NCI-H146 (cell line): ENCODE results near the gene PRPF40B.
"Not testable (repeated sequence)": the region's sequence is repeated elsewhere in the genome, so short reads cannot be mapped to it uniquely, and the experiment has no call there.

Experiments used
- DNase-seq: peaks from one replicate; lab custom pipeline; 2025; lab: John Stamatoyannopoulos, UW

Gene PRPF40B

DNA sequence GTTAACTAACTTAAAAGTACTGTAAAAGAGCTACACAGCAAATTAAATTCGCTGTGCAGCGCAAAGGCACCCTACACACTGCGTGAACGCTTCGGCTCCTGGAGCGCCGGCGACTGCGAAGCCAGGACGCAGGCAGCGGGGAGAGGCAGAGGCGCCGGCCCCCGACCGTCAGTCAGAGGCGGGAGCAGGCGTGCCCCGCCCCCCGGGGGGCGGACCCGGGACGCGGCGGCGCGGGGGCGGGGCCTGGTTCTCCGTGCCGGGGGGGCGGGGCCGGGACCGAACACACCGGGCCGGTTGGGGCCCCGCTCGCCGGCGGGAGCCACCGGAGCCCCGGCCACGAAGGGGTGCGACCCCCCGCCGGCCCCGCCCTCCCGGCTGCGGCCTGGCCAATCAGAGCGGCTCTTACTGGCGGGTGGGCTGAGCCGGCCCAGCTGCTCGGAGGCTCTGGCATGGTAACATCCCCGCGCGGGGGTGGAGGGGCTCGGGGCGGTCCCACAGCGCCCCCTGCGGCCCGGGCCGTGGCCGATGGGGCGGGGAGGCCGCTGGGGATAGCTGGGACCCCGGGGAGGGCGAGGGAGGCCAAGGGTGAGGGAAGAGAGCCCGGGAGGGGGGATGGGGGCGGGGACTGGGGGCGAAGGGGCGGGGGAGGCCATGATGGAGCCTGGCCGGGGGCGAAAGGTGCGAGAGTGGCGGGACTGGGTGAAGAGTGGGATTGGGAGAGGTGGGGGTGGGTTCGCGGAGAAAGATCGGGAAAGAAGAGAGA is at the start of gene PRPF40B:
PRPF40B (plus strand) TSS at position 420 of the 763 bp plus-strand sequence; CDS start at position 450, 30 bp downstream.
- DNase-seq, result peak; percentile 95

GRCh38 chr12:49577589-49578315 is 45.6 kb upstream of the PRPF40B start:
- DNase-seq, result no peak

DNA sequence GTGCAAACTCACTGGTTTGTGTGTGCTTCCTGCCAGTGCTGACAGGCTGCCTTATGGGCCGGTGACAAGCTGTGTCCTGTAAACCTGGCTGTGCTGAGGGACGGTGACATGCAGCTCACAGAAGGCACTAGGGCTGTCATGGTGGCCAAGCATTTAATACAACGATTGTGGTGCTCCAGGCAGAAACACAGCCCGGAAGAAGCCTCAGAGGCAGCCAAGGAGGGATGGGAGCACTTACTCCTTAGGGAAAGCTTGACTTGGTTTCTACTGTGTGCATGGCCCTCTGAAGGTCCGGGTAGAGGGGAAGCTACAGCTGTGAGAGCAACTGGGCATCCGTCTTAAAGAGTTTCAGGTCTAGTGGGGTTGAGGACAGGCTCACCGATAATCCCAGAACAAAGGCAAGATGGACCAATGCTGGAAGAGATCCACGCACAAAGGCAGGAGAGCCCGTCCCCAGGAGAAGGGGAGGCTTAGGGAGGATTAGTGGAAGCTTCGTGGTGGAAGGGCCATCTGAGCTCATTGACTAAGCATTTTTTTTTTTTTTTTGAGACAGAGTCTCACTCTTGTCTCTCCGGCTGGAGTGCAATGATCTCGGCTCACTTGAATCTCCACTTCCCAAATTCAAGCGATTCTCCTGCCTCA is 44.8 kb upstream of the PRPF40B start:
- no peak for DNase-seq

- peak; percentile 92 for DNase-seq
These were observed 42.5 kb upstream of the PRPF40B start for GRCh38 chr12:49580572-49581535.

- DNase-seq, result no peak
These were observed 41.2 kb upstream of the PRPF40B start for GRCh38 chr12:49582201-49582600.

DNA sequence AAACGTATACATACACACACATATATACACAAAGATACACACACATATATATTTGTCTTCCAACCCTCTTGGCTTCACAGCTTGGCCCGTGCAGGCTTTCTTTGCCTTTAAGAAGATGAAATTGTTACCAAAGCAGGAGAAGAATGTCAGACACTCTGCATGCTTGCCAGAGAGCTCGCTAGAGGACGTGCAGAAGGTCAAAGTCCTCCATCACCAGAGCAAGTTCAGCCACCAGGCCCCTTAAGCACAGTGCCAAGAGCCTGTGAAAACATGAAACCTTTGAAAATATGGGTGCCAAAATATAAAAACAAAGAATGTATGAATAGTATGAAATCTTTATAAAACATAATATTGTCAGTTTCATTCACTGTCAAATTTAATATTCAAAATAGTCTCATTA is 40.5 kb upstream of the PRPF40B start:
- DNase-seq, result no peak

DNA sequence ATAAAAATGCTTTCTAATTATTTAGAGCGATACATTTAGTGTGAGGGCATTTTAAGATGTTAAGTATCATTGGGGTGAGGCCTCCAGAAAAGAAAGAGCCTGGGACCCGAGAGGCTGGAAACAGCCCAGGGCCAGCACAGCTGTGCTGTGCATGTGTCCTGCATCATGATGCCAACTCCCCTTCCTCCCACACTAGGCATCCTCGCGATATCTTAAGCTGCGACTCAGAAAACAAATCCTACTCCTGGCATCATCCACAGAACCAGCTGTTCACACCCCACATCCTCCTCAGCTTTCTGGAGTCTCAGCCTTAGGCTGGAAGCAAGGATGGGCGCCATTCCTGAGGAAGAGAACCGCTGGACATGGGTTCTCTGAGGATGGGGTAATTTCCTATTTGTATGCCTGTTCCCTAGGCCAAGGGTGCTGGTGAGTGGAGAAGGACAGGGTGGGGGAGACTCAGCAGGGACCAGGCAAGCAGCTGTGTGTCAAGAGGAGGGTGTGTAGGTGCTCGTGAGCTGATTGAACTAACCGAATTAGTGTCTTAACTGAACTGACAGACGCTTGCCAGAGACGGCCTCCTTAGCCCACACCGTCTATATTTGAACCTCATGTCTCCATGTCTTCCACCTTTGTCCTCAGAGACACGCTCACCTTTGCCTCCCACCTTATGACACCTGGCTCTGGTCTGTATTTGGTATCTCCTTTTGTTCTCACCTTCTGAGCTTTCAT is 39.8 kb upstream of the PRPF40B start:
- no peak for DNase-seq

GRCh38 chr12:49584591-49584990 is 38.8 kb upstream of the PRPF40B start:
- no peak for DNase-seq

- DNase-seq, result peak; percentile 68
These were observed 37.6 kb upstream of the PRPF40B start for GRCh38 chr12:49585477-49586459.

- DNase-seq, result no peak
These were observed 36.0 kb upstream of the PRPF40B start for GRCh38 chr12:49587174-49587908.

DNA sequence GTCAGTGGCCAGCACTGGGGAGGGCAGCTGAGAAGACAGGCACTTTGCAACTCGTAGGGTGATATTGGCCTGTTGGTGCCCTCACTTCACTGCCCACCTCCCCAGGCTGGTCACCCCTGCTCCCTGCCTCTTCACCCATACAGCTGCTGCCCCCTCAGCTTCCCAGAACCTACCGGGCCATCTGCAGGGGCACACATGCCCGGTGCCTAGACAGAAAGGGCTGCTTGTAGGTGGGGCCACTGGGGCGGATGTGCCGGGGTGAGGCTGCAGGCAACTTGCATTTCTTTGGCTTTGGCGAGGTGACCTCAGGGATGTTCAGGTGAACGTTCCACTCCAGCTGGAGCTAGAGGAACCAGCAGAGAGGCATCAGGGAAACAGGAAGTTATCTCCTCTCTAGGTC is 35.1 kb upstream of the PRPF40B start:
- no peak for DNase-seq

- DNase-seq, result no peak
These were observed 34.4 kb upstream of the PRPF40B start for GRCh38 chr12:49588721-49589516.

DNA sequence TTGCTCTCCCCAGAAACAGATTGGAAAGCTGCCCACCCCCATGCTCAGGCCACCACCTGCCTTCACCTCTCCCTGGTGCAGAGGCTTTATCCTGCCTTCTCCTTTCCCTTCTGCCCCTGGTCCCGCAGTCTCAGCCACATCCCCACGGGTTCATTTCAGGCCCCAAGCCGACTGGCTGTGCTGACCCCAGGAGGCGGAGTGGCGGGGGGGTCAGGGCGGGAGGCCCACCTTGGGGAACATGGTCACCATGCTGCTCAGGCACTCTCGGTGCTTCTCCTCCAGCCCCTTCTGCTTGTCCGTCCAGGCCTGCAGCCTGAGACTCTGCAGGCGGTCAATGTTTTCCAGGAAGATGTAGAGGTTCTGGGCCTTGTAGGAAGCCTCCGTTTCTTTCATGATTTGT is 24.8 kb upstream of the PRPF40B start:
- DNase-seq, result no peak

- no peak for DNase-seq
These were observed 23.4 kb upstream of the PRPF40B start for GRCh38 chr12:49599961-49600360.

DNA sequence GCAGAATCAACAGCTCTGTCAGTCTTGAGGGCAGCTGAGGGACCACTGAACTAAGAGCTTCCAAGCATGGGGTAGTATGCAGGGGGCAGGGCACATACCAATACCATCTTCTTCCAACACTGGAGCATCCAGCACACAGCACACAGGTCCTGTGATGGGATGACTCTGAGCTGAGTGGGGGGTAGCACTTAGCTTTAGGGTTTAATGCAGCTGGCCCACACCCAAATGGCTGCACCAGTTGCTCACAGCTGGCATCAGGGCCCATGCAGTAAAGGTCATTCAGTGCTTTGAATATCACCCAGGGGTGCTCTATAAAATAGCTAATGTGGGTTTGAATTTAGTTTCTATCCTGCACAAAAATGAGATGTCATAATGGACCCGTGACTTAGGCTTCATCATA is 19.6 kb upstream of the PRPF40B start:
- DNase-seq, result no peak

DNA sequence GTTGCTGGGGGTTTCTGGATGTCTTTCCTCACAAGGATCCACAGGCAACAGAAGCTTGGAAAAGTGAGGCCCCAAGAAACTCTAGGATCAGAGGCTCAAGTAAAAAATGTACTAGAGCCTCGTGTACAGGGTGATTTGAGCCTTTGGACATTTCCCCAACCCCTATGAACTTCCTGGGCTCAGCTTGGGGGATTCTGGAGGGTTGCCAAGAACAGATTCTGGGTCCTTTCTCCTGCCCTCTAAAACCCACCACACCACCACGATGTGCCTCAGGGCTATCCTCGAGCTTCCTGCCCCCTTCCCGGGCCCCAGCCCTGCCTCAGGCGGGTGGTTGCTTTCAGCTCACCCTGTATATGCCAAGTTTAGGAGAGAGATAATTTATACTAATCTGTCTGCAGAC is 18.5 kb upstream of the PRPF40B start:
- DNase-seq, result no peak

GRCh38 chr12:49605539-49605938 is 17.8 kb upstream of the PRPF40B start, which contains the start of gene FAM186B:
Gene FAM186B, minus strand, starts transcription at chr12:49605639. Its CDS starts 162 bp downstream, at chr12:49605477.
- not testable (repeated sequence) for DNase-seq
